CD8-positive, alpha-beta memory T cell (primary cell): ENCODE results near the gene PBX3. TPM values are rescaled to one million over a fixed set of nuclear protein-coding genes. Genes with fewer than 3 reads are reported as not detected.
A peak's percentile ranks its signal among the peaks of the same experiment; 100 is the strongest.

Experiments used
- CTCF ChIA-PET: fragments of 350-600 bp; sonication (Branson Sonifier 250); formaldehyde crosslinking; loops from one replicate; lab custom pipeline; 2021; ENCODE audit warnings: antibody characterized with exemption; lab: Charles Lee
- POLR2A ChIA-PET: fragments of 350-600 bp; sonication (Branson Sonifier 250); formaldehyde crosslinking; loops from one replicate; lab custom pipeline; 2021; ENCODE audit warnings: antibody characterized with exemption; lab: Charles Lee
- DNase-seq, 5 donors: peaks; one replicate each; pipeline versions ENCODE4 v3.0.0 to v3.0.0-alpha.2; 2020 to 2022; ENCODE audit warnings: mixed read lengths in 1 of 5
- H3K27ac ChIP-seq: one replicate; pipeline ENCODE4 v1.7.0; 2013; ENCODE audit warnings: low read depth, mild to moderate bottlenecking, low read length, moderate library complexity
- H3K27me3 ChIP-seq: 2 replicates; pipeline ENCODE4 v1.7.0; 2013; ENCODE audit warnings: low read length, mild to moderate bottlenecking; ENCODE audit not compliant: insufficient read depth, poor library complexity, severe bottlenecking
- H3K36me3 ChIP-seq: 2 replicates; pipeline ENCODE4 v1.7.0; 2013; ENCODE audit warnings: mild to moderate bottlenecking, low read length, moderate library complexity; ENCODE audit not compliant: insufficient read depth
- H3K4me1 ChIP-seq: 2 replicates; pipeline ENCODE4 v1.7.0; 2013; ENCODE audit warnings: mild to moderate bottlenecking, low read length, moderate library complexity; ENCODE audit not compliant: insufficient read depth
- H3K4me3 ChIP-seq: 2 replicates; pipeline ENCODE4 v1.7.0; 2013; ENCODE audit warnings: mild to moderate bottlenecking, low read length
- H3K9me3 ChIP-seq: 2 replicates; pipeline ENCODE4 v1.7.0; 2013; ENCODE audit warnings: mild to moderate bottlenecking, low read length
- H3K27ac Mint-ChIP-seq, 8 donors: one replicate each; pipeline ENCODE4 v1.8.0; 2020 to 2021; ENCODE audit warnings: mixed read lengths in 8 of 8, mild to moderate bottlenecking in 6 of 8, inconsistent platforms in 3 of 8, moderate library complexity in 3 of 8
- H3K27me3 Mint-ChIP-seq, 2 donors: one replicate each; pipeline ENCODE4 v1.8.0; 2020 to 2021; ENCODE audit warnings: mixed read lengths in 2 of 2, mild to moderate bottlenecking in 1 of 2, moderate library complexity in 1 of 2
- H3K36me3 Mint-ChIP-seq, 3 donors: one replicate each; pipeline ENCODE4 v1.8.0; 2020 to 2021; ENCODE audit warnings: mixed read lengths in 3 of 3, inconsistent platforms in 1 of 3, mild to moderate bottlenecking in 1 of 3
- H3K4me1 Mint-ChIP-seq, 3 donors: one replicate each; pipeline ENCODE4 v1.8.0; 2020 to 2021; ENCODE audit warnings: mixed read lengths in 3 of 3, inconsistent platforms in 1 of 3, mild to moderate bottlenecking in 1 of 3
- H3K4me3 Mint-ChIP-seq, 7 donors: one replicate each; pipeline ENCODE4 v1.8.0; 2020 to 2021; ENCODE audit warnings: mixed read lengths in 7 of 7, mild to moderate bottlenecking in 6 of 7, moderate library complexity in 4 of 7, inconsistent platforms in 2 of 7
- H3K9me3 Mint-ChIP-seq, 5 donors: one replicate each; pipeline ENCODE4 v1.8.0; 2020 to 2022; ENCODE audit warnings: mixed read lengths in 5 of 5, mild to moderate bottlenecking in 3 of 5, moderate library complexity in 2 of 5, inconsistent platforms in 1 of 5
- polyA plus RNA-seq: library from polyadenylated mRNA; unstranded; fragments of 300-500 nt; fragmentation: Illumina TruSeq; gene quantifications from one replicate; pipeline ENCODE4 v1.2.3, GENCODE V29; 2021
- total RNA-seq, 2 experiments: library from RNA; stranded (reverse); gene quantifications; one replicate each; pipeline ENCODE4 v1.2.3, GENCODE V29; 2021

Gene PBX3
- total and polyA plus RNA-seq, 3 experiments from 2014 or later, result 4.6 to 13.4 (median 12.8) TPM

DNA sequence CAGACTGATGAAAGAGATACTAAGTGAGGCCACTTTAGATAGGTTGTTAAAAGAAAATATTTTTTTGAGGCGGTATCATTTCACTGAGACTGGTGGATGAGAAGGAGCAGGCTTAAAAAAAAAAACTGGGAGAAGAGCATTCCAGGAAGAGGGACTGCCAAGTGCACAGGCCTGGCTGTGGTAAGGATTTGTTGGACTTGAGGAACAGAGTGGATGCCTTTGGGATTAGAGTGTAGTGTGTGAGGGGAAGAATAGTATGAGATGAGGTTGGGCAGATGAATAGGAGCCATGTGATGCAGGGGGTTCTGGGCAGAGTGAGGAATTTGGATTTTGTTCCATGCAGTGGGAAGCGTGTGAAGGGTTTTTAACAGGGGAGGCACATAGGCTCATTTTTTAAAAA is 57.9 kb downstream of the PBX3 start:
- no peak overlapping the region for H3K27ac Mint-ChIP-seq
- CTCF ChIA-PET, result no interaction called here
- no peak for DNase-seq
- Histone ChIP-seq H3K4me1 (no peaks in the 10 kb centered on the region), H3K4me3 (no peak overlapping the region), H3K36me3 (no peaks in the 10 kb centered on the region), H3K9me3 (no peaks in the 10 kb centered on the region), H3K27me3 (no peaks in the 10 kb centered on the region), H3K27ac (no peak overlapping the region)
- no peaks in the 10 kb centered on the region for H3K27me3 Mint-ChIP-seq
- H3K9me3 Mint-ChIP-seq, result no peaks in the 10 kb centered on the region
- H3K4me3 Mint-ChIP-seq, result no peak overlapping the region
- peaks cover 0 to 7% (median 1%) of the 10 kb centered on the region in 3 donors for H3K36me3 Mint-ChIP-seq
- POLR2A ChIA-PET, result no interaction called here
- no peaks in the 10 kb centered on the region for H3K4me1 Mint-ChIP-seq

DNA sequence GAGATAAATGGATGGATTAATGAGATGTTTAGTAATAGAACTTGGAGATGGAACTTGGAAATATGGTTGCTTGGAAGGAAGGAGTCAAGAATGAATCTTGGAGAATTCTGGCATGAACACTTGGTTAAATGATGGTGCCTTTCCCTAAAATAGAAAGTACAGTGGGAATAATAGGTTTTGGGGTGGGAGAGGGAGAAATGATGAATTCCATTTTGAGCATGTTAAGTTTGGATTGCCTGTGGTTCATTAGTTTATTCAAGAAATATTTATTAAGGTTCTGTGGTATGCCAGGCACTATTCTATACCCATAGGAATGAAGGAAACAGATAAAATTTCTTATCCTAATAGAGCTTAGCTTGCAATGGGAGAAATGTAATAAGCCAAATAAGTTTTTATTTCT is 58.4 kb downstream of the PBX3 start:
- H3K36me3 ChIP-seq, result no peaks in the 10 kb centered on the region
- no peaks in the 10 kb centered on the region for H3K9me3 ChIP-seq
- H3K4me1 ChIP-seq, result no peaks in the 10 kb centered on the region
- POLR2A ChIA-PET, result no interaction called here
- Mint-ChIP-seq H3K9me3 (no peaks in the 10 kb centered on the region), H3K27me3 (peaks cover 0 to 1% of the 10 kb centered on the region in 2 donors), H3K4me1 (no peaks in the 10 kb centered on the region), H3K4me3 (no peak overlapping the region), H3K36me3 (peaks cover 1 to 7% (median 2%) of the 10 kb centered on the region in 3 donors), H3K27ac (no peak overlapping the region)
- H3K4me3 ChIP-seq, result no peak overlapping the region
- H3K27ac ChIP-seq, result no peak overlapping the region
- no peak for DNase-seq
- no peaks in the 10 kb centered on the region for H3K27me3 ChIP-seq
- CTCF ChIA-PET, result no interaction called here

DNA sequence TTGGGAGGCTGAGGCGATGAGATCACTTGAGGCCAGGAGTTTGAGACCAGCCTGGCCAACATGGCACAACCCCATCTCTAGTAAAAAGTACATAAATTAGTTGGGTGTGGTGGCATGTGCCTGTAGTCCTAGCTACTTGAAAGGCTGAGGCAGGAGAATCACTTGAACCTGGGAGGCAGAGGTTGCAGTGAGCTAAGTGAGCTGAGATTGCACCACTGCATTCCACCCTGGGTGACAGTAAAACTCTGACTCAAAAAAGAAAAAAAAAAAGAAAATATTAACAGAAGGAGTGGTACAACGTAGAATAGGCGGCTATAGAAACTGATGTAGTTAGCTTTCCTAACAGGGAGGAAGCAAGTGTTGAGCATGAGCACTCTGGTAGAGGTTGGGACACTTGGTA is 59.9 kb downstream of the PBX3 start:
- H3K4me1 Mint-ChIP-seq, result no peaks in the 10 kb centered on the region
- POLR2A ChIA-PET, result no interaction called here

DNA sequence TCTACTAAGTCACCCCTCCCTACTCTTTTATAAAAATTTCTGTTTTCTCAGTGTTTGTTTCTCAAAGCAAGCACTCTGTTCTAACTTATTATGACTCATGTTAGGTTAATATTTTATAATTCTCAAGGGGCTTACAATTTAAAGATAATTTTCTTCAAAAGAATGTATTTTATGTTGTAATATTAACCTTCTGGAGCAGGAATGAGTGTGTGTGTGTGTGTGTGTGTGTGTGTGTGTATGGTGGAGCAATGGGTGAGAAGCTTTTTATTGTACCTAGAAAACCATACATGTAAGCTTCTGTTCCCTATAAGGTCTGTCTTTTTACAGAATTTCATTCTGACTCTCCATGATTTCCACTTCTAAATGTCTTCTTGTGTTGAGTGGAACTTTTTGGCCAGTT is 63.0 kb downstream of the PBX3 start:
- POLR2A ChIA-PET, result no interaction called here
- no peak for DNase-seq
- Mint-ChIP-seq H3K4me1 (no peaks in the 10 kb centered on the region), H3K9me3 (no peaks in the 10 kb centered on the region), H3K4me3 (no peak overlapping the region), H3K27me3 (peaks cover 0 to 2% of the 10 kb centered on the region in 2 donors), H3K27ac (no peak overlapping the region), H3K36me3 (peaks cover 0 to 2% (median 0%) of the 10 kb centered on the region in 3 donors)
- H3K4me3 ChIP-seq, result no peak overlapping the region
- H3K27me3 ChIP-seq, result no peaks in the 10 kb centered on the region
- CTCF ChIA-PET, result no interaction called here
- H3K9me3 ChIP-seq, result no peaks in the 10 kb centered on the region
- H3K36me3 ChIP-seq, result no peaks in the 10 kb centered on the region
- H3K27ac ChIP-seq, result no peak overlapping the region
- H3K4me1 ChIP-seq, result no peaks in the 10 kb centered on the region

More for the DNA sequence above, 59.9 kb downstream of the PBX3 start:
- DNase-seq, result no peak
- Histone ChIP-seq H3K4me3 (no peak overlapping the region), H3K27ac (no peak overlapping the region), H3K27me3 (no peaks in the 10 kb centered on the region), H3K9me3 (no peaks in the 10 kb centered on the region), H3K4me1 (no peaks in the 10 kb centered on the region), H3K36me3 (no peaks in the 10 kb centered on the region)
- Mint-ChIP-seq H3K27me3 (peaks cover 0 to 2% of the 10 kb centered on the region in 2 donors), H3K27ac (no peak overlapping the region), H3K4me3 (no peak overlapping the region), H3K36me3 (peaks cover 0 to 7% (median 2%) of the 10 kb centered on the region in 3 donors), H3K9me3 (no peaks in the 10 kb centered on the region)
- CTCF ChIA-PET, result no interaction called here

- Histone ChIP-seq H3K27me3 (no peaks in the 10 kb centered on the region), H3K4me3 (no peak overlapping the region), H3K4me1 (no peaks in the 10 kb centered on the region), H3K9me3 (no peaks in the 10 kb centered on the region), H3K36me3 (no peaks in the 10 kb centered on the region), H3K27ac (no peak overlapping the region)
- Mint-ChIP-seq H3K27ac (peak overlapping the region in 1 of 8 donors; percentile 15), H3K36me3 (peaks cover 0 to 2% (median 0%) of the 10 kb centered on the region in 3 donors), H3K4me3 (no peak overlapping the region), H3K9me3 (no peaks in the 10 kb centered on the region), H3K27me3 (peaks cover 0 to 2% of the 10 kb centered on the region in 2 donors), H3K4me1 (no peaks in the 10 kb centered on the region)
- no peak for DNase-seq
- CTCF ChIA-PET, result no interaction called here
- POLR2A ChIA-PET, result no interaction called here
These were observed 63.8 kb downstream of the PBX3 start for GRCh38 chr9:125811002-125811401.

- CTCF ChIA-PET, result no interaction called here
- Histone ChIP-seq H3K4me1 (no peaks in the 10 kb centered on the region), H3K4me3 (no peak overlapping the region), H3K9me3 (no peaks in the 10 kb centered on the region), H3K36me3 (no peaks in the 10 kb centered on the region), H3K27me3 (no peaks in the 10 kb centered on the region), H3K27ac (no peak overlapping the region)
- Mint-ChIP-seq H3K36me3 (peaks cover 0 to 2% (median 0%) of the 10 kb centered on the region in 3 donors), H3K4me1 (no peaks in the 10 kb centered on the region), H3K27me3 (peaks cover 0 to 2% of the 10 kb centered on the region in 2 donors), H3K9me3 (no peaks in the 10 kb centered on the region), H3K4me3 (no peak overlapping the region), H3K27ac (no peak overlapping the region)
- no peak for DNase-seq
- POLR2A ChIA-PET, result no interaction called here
These were observed 65.2 kb downstream of the PBX3 start for GRCh38 chr9:125812403-125812802.

GRCh38 chr9:125815568-125815967 is 68.4 kb downstream of the PBX3 start:
- Mint-ChIP-seq H3K4me1 (peaks cover 0 to 8% (median 0%) of the 10 kb centered on the region in 3 donors), H3K27ac (no peak overlapping the region), H3K27me3 (peaks cover 0 to under 1% of the 10 kb centered on the region in 2 donors), H3K9me3 (no peaks in the 10 kb centered on the region), H3K4me3 (no peak overlapping the region), H3K36me3 (no peaks in the 10 kb centered on the region)
- Histone ChIP-seq H3K4me1 (no peaks in the 10 kb centered on the region), H3K4me3 (no peak overlapping the region), H3K27ac (no peak overlapping the region), H3K27me3 (no peaks in the 10 kb centered on the region), H3K36me3 (no peaks in the 10 kb centered on the region), H3K9me3 (no peaks in the 10 kb centered on the region)
- no peak for DNase-seq
- CTCF ChIA-PET, result no interaction called here
- POLR2A ChIA-PET, result no interaction called here

GRCh38 chr9:125816321-125816720 is 69.1 kb downstream of the PBX3 start:
- H3K4me3 ChIP-seq, result no peak overlapping the region
- H3K4me1 ChIP-seq, result no peaks in the 10 kb centered on the region
- no peaks in the 10 kb centered on the region for H3K9me3 ChIP-seq
- POLR2A ChIA-PET, result no interaction called here
- H3K27ac ChIP-seq, result no peak overlapping the region
- no peaks in the 10 kb centered on the region for H3K36me3 Mint-ChIP-seq
- no peak for DNase-seq
- peaks cover 2 to 13% (median 3%) of the 10 kb centered on the region in 3 donors for H3K4me1 Mint-ChIP-seq
- no peaks in the 10 kb centered on the region for H3K27me3 Mint-ChIP-seq
- H3K36me3 ChIP-seq, result no peaks in the 10 kb centered on the region
- H3K4me3 Mint-ChIP-seq, result no peak overlapping the region
- CTCF ChIA-PET, result no interaction called here
- no peak overlapping the region for H3K27ac Mint-ChIP-seq
- H3K27me3 ChIP-seq, result no peaks in the 10 kb centered on the region
- no peaks in the 10 kb centered on the region for H3K9me3 Mint-ChIP-seq
